K562 (cell line): ENCODE data around the gene CXCL13. TPM values are rescaled to one million over a fixed set of nuclear protein-coding genes. Genes with fewer than 3 reads are reported as not detected.

Experiments
- ATAC-seq: fragments of 200-7000 bp; cut with Tn5 transposase; 3 replicates; pipeline ENCODE4 v1.9.1; 2020; ENCODE audit warnings: moderate library complexity
- BruUV-seq: library from RNA; stranded (reverse); fragments of 400-500 nt; replicated peaks from 2 replicates; lab custom pipeline; 2021; lab: Mats Ljungman, UMichigan
- CTCF ChIA-PET: fragments of 300-600 bp; formaldehyde crosslinking; extraction: SDS; loops from one replicate; lab custom pipeline; 2021; ENCODE audit warnings: low intra/inter-chr PET ratio; lab: Yijun Ruan, JAX
- POLR2A ChIA-PET: fragments of 300-600, 350-650 bp; sonication (Branson Sonifier 250); formaldehyde crosslinking; extraction: SDS; loops from one replicate; lab custom pipeline; 2021; ENCODE audit warnings: antibody characterized with exemption, inconsistent platforms; lab: Yijun Ruan, JAX
- DNase-seq, 4 experiments: peaks; one replicate each; pipeline versions ENCODE4 v3.0.0 to v3.0.0-alpha.2; 2011 to 2018; ENCODE audit warnings: low spot score in 3 of 4, mixed read lengths in 3 of 4; ENCODE audit errors: extremely low read depth in 1 of 4
- FAIRE-seq: peaks from 2 replicates; lab custom pipeline; 2011; peaks lifted over from hg19 to GRCh38; lab: Jason Lieb, UNC
- H2AFZ ChIP-seq: 2 replicates; pipeline ENCODE4 v1.6.0; 2011; ENCODE audit warnings: low read depth, low read length, control low read depth, inconsistent platforms
- H3K27ac ChIP-seq: fragments of 200-600 bp; 3 replicates; pipeline ENCODE4 v1.8.0; 2011; ENCODE audit warnings: low read depth, mild to moderate bottlenecking, control low read depth, inconsistent platforms, low read length, moderate library complexity, mixed read lengths; ENCODE audit errors: extremely low read depth
- H3K27me3 ChIP-seq, 2 experiments: fragments of 300-600 bp in 1 of 2; 2 replicates in 1 of 2; 3 replicates in 1 of 2; pipeline versions ENCODE4 v1.6.0 to v1.8.0; 2011; ENCODE audit warnings: inconsistent platforms in 2 of 2, low read length in 2 of 2, mild to moderate bottlenecking in 1 of 2, mixed read lengths in 1 of 2, moderate library complexity in 1 of 2; ENCODE audit not compliant: control insufficient read depth in 2 of 2, insufficient read depth in 2 of 2
- H3K36me3 ChIP-seq: fragments of 300-600 bp; 3 replicates; pipeline ENCODE4 v1.8.0; 2011; ENCODE audit warnings: mild to moderate bottlenecking, low read length, inconsistent platforms; ENCODE audit not compliant: control insufficient read depth, insufficient read depth
- H3K4me1 ChIP-seq, 2 experiments: fragments of 200-600 bp in 1 of 2; replicated peaks in 1 of 2; 2 replicates in 1 of 2; 3 replicates in 1 of 2; pipeline versions ENCODE4 v1.5.1 to v1.8.0; 2011; ENCODE audit warnings: inconsistent platforms in 2 of 2, low read length in 2 of 2, mild to moderate bottlenecking in 1 of 2, mixed read lengths in 1 of 2, moderate library complexity in 1 of 2; ENCODE audit not compliant: control insufficient read depth in 2 of 2, insufficient read depth in 2 of 2
- H3K4me2 ChIP-seq: 2 replicates; pipeline ENCODE4 v1.6.1; 2011; ENCODE audit warnings: low read length, control low read depth, inconsistent platforms, mixed read lengths; ENCODE audit not compliant: insufficient read depth
- H3K4me3 ChIP-seq: fragments of 200-600 bp; sonication (generic), shearing (Covaris generic); 2 replicates; pipeline ENCODE4 v1.5.1; 2016; ENCODE audit warnings: control low read depth, inconsistent platforms
- H3K79me2 ChIP-seq: fragments of 200-600 bp; 3 replicates; pipeline ENCODE4 v1.8.0; 2011; ENCODE audit warnings: low read length, inconsistent platforms; ENCODE audit not compliant: control insufficient read depth, insufficient read depth
- H3K9ac ChIP-seq, 2 experiments: 2 replicates each; pipeline versions ENCODE4 v1.6.0 to v1.6.1; 2011; ENCODE audit warnings: low read depth in 2 of 2, low read length in 2 of 2, control low read depth in 1 of 2, inconsistent platforms in 1 of 2, mild to moderate bottlenecking in 1 of 2, mixed read lengths in 1 of 2; ENCODE audit not compliant: insufficient read depth in 1 of 2
- H3K9me1 ChIP-seq: one replicate; pipeline ENCODE4 v1.6.0; 2011; ENCODE audit warnings: inconsistent platforms, mild to moderate bottlenecking, low read length, moderate library complexity; ENCODE audit not compliant: control insufficient read depth, insufficient read depth
- H3K9me3 ChIP-seq: replicated peaks from 2 replicates; pipeline ENCODE4 v1.5.1; 2011; ENCODE audit warnings: low read depth, low read length, inconsistent platforms; ENCODE audit not compliant: control insufficient read depth, insufficient read depth
- H4K20me1 ChIP-seq: replicated peaks from 2 replicates; pipeline ENCODE4 v1.6.1; 2011; ENCODE audit warnings: low read length, inconsistent platforms, mixed read lengths; ENCODE audit not compliant: control insufficient read depth, insufficient read depth
- ARHGAP35 ChIP-seq: fragments of 450-650 bp; IDR thresholded peaks from 2 replicates; pipeline ENCODE4 v1.6.1; 2018; ENCODE audit not compliant: partially characterized antibody
- ESRRB ChIP-seq: fragments of 250-450 bp; sonication (Bioruptor Pico); IDR thresholded peaks from 2 replicates; pipeline ENCODE4 v1.5.0; 2020; ENCODE audit warnings: mild to moderate bottlenecking, moderate library complexity, borderline replicate concordance
- GATA2 ChIP-seq: sonication (generic); formaldehyde crosslinking; IDR thresholded peaks from 2 replicates; pipeline ENCODE4 v1.4.0; 2020; ENCODE audit warnings: mild to moderate bottlenecking, missing genetic modification reagents
- LEF1 ChIP-seq: fragments of 450-650 bp; IDR thresholded peaks from 2 replicates; pipeline ENCODE4 v1.6.1; 2016; ENCODE audit warnings: mild to moderate bottlenecking
- MECOM ChIP-seq: fragments of 250-450 bp; sonication (Bioruptor Pico); IDR thresholded peaks from 2 replicates; pipeline ENCODE4 v1.8.0; 2022; ENCODE audit warnings: inconsistent platforms
- NCOA4 ChIP-seq: fragments of 450-650 bp; IDR thresholded peaks from 2 replicates; pipeline ENCODE4 v1.6.1; 2018; ENCODE audit warnings: mild to moderate bottlenecking; ENCODE audit not compliant: partially characterized antibody
- NFE2 ChIP-seq: IDR thresholded peaks from 2 replicates; pipeline ENCODE4 v1.6.1; 2014; ENCODE audit warnings: antibody characterized with exemption, low read depth
- TEAD4 ChIP-seq, 2 experiments: sonication (generic) in 1 of 2; formaldehyde crosslinking in 1 of 2; IDR thresholded peaks; 2 replicates each; pipeline versions ENCODE4 v1.6.1 to v1.8.0; 2012 to 2022; ENCODE audit warnings: borderline replicate concordance in 1 of 2, inconsistent platforms in 1 of 2, low read length in 1 of 2, mild to moderate bottlenecking in 1 of 2, missing genetic modification reagents in 1 of 2
- TRIM28 ChIP-seq: fragments of 450-650 bp; IDR thresholded peaks from 2 replicates; pipeline ENCODE4 v1.6.1; 2017
- ZBED1 ChIP-seq: IDR thresholded peaks from 2 replicates; pipeline ENCODE4 v1.6.1; 2014
- WGBS: fragments of 100-300 bp; shearing (Covaris generic); methylation state at CpG from one replicate; pipeline ENCODE4 v1.1.6; 2016; ENCODE audit warnings: low coverage, mixed read lengths; ENCODE audit not compliant: insufficient coverage; ENCODE audit errors: missing lambda C conversion rate; 5-methylcytosine and 5-hydroxymethylcytosine counted together
- in situ Hi-C: fragments of 300-500 bp; cut with MboI; formaldehyde crosslinking; loops from 4 replicates; pipeline ENCODE4 v1.15.0; 2018; ENCODE audit warnings: inconsistent platforms, mixed read lengths
- intact Hi-C: fragments of 100-400 bp; cut with micrococcal nuclease; formaldehyde crosslinking; loops from 2 replicates; pipeline ENCODE4 v1.14.2; 2022
- polyA plus RNA-seq, 8 experiments: library from polyadenylated mRNA; depleted of rRNA in 4 of 8; stranded (reverse) in 5 of 8; unstranded in 3 of 8; fragments of >200 nt; fragmentation: Nextera tagmentation in 2 of 8; fragmentation: Illumina TruSeq in 1 of 8; extraction: Ambion mirVana in 2 of 8; extraction: Trizol in 1 of 8; gene quantifications; 2 replicates each; pipeline versions ENCODE4 v1.2.1 to v1.2.3, GENCODE V29; 2011 to 2014; ENCODE audit warnings: inconsistent platforms in 1 of 8, missing spikeins in 1 of 8
- total RNA-seq, 7 experiments: library from RNA; depleted of rRNA in 6 of 7; stranded (reverse); fragments of >200 nt in 6 of 7; fragmentation: Illumina TruSeq in 2 of 7; extraction: Trizol in 2 of 7; gene quantifications; 2 replicates each; pipeline versions ENCODE4 v1.2.1 to v1.2.3, GENCODE V29; 2011 to 2021; ENCODE audit warnings: low replicate concordance in 1 of 7
- TF ChIP-seq, protein P1 (sequence below): fragments of 200-800 bp; sonication (Bioruptor generic); IDR thresholded peaks from 2 replicates; pipeline ENCODE4 v1.6.1; 2016; ENCODE audit warnings: missing genetic modification characterization, missing compliant biosample characterization
- TF ChIP-seq, protein P2 (sequence below): IDR thresholded peaks from 2 replicates; pipeline ENCODE4 v1.6.1; 2011; ENCODE audit not compliant: insufficient read length; ENCODE audit errors: extremely low read depth
- TF ChIP-seq, protein P3 (sequence below): fragments of 450-650 bp; formaldehyde crosslinking; IDR thresholded peaks from 2 replicates; pipeline ENCODE4 v1.4.0; 2022; ENCODE audit warnings: missing genetic modification characterization
- TF ChIP-seq, protein P4 (sequence below), 2 experiments: IDR thresholded peaks; 2 replicates each; pipeline ENCODE4 v1.6.1; 2012; ENCODE audit warnings: improper control_type of control experiment in 2 of 2, low read depth in 2 of 2, low read length in 2 of 2, borderline replicate concordance in 1 of 2

CXCL13 gene
- total and polyA plus RNA-seq, 9 of the 15 experiments (the other 6 are each of a cell fraction or from before 2014, with no cell fraction given), result not detected

DNA sequence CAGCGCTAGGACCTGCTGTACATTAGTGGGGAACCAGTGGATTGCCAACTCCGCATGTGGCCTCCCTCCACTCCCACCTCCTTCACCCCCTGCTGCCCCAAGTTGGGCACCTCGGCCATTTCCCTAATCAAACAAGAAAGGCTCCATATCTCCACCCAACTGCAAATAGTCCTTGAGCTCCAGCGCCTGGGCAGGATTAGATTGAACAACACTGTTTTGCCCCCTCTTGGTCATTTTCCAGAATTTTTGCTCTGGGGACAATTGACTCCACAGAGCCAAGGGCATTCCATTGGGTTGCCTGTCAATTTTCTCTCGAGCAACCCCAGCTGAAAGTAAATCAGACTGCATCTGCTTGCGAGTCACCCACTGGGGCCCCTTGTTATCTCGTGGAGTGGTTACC, 29.6 kb downstream of the CXCL13 start:
- intact Hi-C loops (no loop called here), in situ Hi-C loops (no loop called here)
- ChIA-PET POLR2A (interaction anchor here (1.2 kb wide), 1 partner anchor 11 kb away, joined by 3 read pairs; no protein-coding TSS in a partner anchor), CTCF (no interaction called here)
- no TSS peak for BruUV-seq
- Histone ChIP-seq H3K36me3 (no peaks in the 10 kb centered on the region), H3K9me3 (no peaks in the 10 kb centered on the region), H2AFZ (no peak overlapping the region), H3K4me2 (no peak overlapping the region), H3K9ac (no peak overlapping the region), H3K4me1 (peaks cover 0 to 2% of the 10 kb centered on the region in 2 experiments; a peak in 1 of 5 replicates), H3K4me3 (no peak overlapping the region), H3K27me3 (no peaks in the 10 kb centered on the region), H4K20me1 (no peaks in the 10 kb centered on the region), H3K9me1 (no peaks in the 10 kb centered on the region), H3K79me2 (no peaks in the 10 kb centered on the region), H3K27ac (no peak overlapping the region)
- no peak for DNase-seq
- FAIRE-seq, result no peak
- WGBS, result 5% methylated on average over 7 of the region's 7 CpGs
- ATAC-seq, result no peak
- TF ChIP-seq, protein P1, sequence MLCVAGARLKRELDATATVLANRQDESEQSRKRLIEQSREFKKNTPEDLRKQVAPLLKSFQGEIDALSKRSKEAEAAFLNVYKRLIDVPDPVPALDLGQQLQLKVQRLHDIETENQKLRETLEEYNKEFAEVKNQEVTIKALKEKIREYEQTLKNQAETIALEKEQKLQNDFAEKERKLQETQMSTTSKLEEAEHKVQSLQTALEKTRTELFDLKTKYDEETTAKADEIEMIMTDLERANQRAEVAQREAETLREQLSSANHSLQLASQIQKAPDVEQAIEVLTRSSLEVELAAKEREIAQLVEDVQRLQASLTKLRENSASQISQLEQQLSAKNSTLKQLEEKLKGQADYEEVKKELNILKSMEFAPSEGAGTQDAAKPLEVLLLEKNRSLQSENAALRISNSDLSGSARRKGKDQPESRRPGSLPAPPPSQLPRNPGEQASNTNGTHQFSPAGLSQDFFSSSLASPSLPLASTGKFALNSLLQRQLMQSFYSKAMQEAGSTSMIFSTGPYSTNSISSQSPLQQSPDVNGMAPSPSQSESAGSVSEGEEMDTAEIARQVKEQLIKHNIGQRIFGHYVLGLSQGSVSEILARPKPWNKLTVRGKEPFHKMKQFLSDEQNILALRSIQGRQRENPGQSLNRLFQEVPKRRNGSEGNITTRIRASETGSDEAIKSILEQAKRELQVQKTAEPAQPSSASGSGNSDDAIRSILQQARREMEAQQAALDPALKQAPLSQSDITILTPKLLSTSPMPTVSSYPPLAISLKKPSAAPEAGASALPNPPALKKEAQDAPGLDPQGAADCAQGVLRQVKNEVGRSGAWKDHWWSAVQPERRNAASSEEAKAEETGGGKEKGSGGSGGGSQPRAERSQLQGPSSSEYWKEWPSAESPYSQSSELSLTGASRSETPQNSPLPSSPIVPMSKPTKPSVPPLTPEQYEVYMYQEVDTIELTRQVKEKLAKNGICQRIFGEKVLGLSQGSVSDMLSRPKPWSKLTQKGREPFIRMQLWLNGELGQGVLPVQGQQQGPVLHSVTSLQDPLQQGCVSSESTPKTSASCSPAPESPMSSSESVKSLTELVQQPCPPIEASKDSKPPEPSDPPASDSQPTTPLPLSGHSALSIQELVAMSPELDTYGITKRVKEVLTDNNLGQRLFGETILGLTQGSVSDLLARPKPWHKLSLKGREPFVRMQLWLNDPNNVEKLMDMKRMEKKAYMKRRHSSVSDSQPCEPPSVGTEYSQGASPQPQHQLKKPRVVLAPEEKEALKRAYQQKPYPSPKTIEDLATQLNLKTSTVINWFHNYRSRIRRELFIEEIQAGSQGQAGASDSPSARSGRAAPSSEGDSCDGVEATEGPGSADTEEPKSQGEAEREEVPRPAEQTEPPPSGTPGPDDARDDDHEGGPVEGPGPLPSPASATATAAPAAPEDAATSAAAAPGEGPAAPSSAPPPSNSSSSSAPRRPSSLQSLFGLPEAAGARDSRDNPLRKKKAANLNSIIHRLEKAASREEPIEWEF (CRISPR knock-in tag), result no peak
- TF ChIP-seq MECOM (CRISPR knock-in tag), result no peak
- no peak for TF ChIP-seq LEF1
- TF ChIP-seq GATA2 (CRISPR knock-in tag), result no peak
- no peak for TF ChIP-seq ESRRB (CRISPR knock-in tag)
- TF ChIP-seq TEAD4 (IDR thresholded peaks at IDR 0.05; ENCODE audit: low read length), result no peak
- no peak for TF ChIP-seq TEAD4 (CRISPR knock-in tag; IDR thresholded peaks at IDR 0.05; ENCODE audit: borderline replicate concordance)
- TF ChIP-seq, protein P2, sequence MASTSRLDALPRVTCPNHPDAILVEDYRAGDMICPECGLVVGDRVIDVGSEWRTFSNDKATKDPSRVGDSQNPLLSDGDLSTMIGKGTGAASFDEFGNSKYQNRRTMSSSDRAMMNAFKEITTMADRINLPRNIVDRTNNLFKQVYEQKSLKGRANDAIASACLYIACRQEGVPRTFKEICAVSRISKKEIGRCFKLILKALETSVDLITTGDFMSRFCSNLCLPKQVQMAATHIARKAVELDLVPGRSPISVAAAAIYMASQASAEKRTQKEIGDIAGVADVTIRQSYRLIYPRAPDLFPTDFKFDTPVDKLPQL, result no peak
- TF ChIP-seq, protein P3, sequence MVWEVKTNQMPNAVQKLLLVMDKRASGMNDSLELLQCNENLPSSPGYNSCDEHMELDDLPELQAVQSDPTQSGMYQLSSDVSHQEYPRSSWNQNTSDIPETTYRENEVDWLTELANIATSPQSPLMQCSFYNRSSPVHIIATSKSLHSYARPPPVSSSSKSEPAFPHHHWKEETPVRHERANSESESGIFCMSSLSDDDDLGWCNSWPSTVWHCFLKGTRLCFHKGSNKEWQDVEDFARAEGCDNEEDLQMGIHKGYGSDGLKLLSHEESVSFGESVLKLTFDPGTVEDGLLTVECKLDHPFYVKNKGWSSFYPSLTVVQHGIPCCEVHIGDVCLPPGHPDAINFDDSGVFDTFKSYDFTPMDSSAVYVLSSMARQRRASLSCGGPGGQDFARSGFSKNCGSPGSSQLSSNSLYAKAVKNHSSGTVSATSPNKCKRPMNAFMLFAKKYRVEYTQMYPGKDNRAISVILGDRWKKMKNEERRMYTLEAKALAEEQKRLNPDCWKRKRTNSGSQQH (CRISPR knock-in tag), result no peak
- TF ChIP-seq TRIM28, result no peak
- TF ChIP-seq ARHGAP35, result no peak
- TF ChIP-seq NCOA4, result no peak
- TF ChIP-seq NFE2, result no peak
- TF ChIP-seq, protein P4, sequence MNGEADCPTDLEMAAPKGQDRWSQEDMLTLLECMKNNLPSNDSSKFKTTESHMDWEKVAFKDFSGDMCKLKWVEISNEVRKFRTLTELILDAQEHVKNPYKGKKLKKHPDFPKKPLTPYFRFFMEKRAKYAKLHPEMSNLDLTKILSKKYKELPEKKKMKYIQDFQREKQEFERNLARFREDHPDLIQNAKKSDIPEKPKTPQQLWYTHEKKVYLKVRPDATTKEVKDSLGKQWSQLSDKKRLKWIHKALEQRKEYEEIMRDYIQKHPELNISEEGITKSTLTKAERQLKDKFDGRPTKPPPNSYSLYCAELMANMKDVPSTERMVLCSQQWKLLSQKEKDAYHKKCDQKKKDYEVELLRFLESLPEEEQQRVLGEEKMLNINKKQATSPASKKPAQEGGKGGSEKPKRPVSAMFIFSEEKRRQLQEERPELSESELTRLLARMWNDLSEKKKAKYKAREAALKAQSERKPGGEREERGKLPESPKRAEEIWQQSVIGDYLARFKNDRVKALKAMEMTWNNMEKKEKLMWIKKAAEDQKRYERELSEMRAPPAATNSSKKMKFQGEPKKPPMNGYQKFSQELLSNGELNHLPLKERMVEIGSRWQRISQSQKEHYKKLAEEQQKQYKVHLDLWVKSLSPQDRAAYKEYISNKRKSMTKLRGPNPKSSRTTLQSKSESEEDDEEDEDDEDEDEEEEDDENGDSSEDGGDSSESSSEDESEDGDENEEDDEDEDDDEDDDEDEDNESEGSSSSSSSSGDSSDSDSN (IDR thresholded peaks at IDR 0.05; ENCODE audit: borderline replicate concordance in 1 of 2, low read depth in 2 of 2, low read length in 2 of 2), result no peak
- no peak for TF ChIP-seq ZBED1
